ENCODE measurements around the gene NUAK1.

NUAK1 gene

GRCh38 chr12:106109168-106109910, 29.4 kb downstream of the NUAK1 start:
- peak; percentile 19 for DNase-seq (ENCODE audit: low spot score)

- peak; percentile 73 for DNase-seq (ENCODE audit: low spot score)
Measured at GRCh38 chr12:106108185-106108835, 30.4 kb downstream of the NUAK1 start.

- DNase-seq (ENCODE audit: low spot score) = peak; percentile 31
Measured at GRCh38 chr12:106107566-106107965, 31.2 kb downstream of the NUAK1 start.

GRCh38 chr12:106106892-106107291, 31.9 kb downstream of the NUAK1 start:
- DNase-seq (ENCODE audit: low spot score) = peak; percentile 46

GRCh38 chr12:106106061-106106566, 32.6 kb downstream of the NUAK1 start:
- DNase-seq (ENCODE audit: low spot score) = no peak

- DNase-seq (ENCODE audit: low spot score) = no peak
Measured at GRCh38 chr12:106101803-106102202, 37.0 kb downstream of the NUAK1 start.

- DNase-seq (ENCODE audit: low spot score) = no peak
Measured at GRCh38 chr12:106098691-106099200, 40.0 kb downstream of the NUAK1 start.

GRCh38 chr12:106097011-106097410, 41.7 kb downstream of the NUAK1 start:
- no peak for DNase-seq (ENCODE audit: low spot score)

- peak; percentile 36 for DNase-seq (ENCODE audit: low spot score)
Measured at GRCh38 chr12:106096376-106096775, 42.4 kb downstream of the NUAK1 start.

- DNase-seq (ENCODE audit: low spot score) = no peak
Measured at GRCh38 chr12:106094304-106094703, 44.5 kb downstream of the NUAK1 start.

- DNase-seq (ENCODE audit: low spot score) = peak; percentile 20
Measured at GRCh38 chr12:106093246-106093645, 45.5 kb downstream of the NUAK1 start.

- DNase-seq (ENCODE audit: low spot score) = no peak
Measured at GRCh38 chr12:106091446-106091820, 47.3 kb downstream of the NUAK1 start.

GRCh38 chr12:106090591-106091445, 47.9 kb downstream of the NUAK1 start:
- DNase-seq (ENCODE audit: low spot score) = peak; percentile 67

- DNase-seq (ENCODE audit: low spot score) = no peak
Measured at GRCh38 chr12:106089935-106090334, 48.8 kb downstream of the NUAK1 start.

GRCh38 chr12:106088811-106089485, 49.8 kb downstream of the NUAK1 start:
- DNase-seq (ENCODE audit: low spot score) = no peak

GRCh38 chr12:106088246-106088808, 50.4 kb downstream of the NUAK1 start:
- no peak for DNase-seq (ENCODE audit: low spot score)

- DNase-seq (ENCODE audit: low spot score) = no peak
Measured at GRCh38 chr12:106086696-106087095, 52.1 kb downstream of the NUAK1 start.

- no peak for DNase-seq (ENCODE audit: low spot score)
Measured at GRCh38 chr12:106085213-106085612, 53.5 kb downstream of the NUAK1 start.

GRCh38 chr12:106084759-106085158, 54.0 kb downstream of the NUAK1 start:
- DNase-seq (ENCODE audit: low spot score) = no peak

- peak; percentile 81 for DNase-seq (ENCODE audit: low spot score)
Measured at GRCh38 chr12:106084014-106084671, 54.6 kb downstream of the NUAK1 start.
